Neural cell (in vitro differentiated cells): Measurements from ENCODE around the gene APBA2.

Experiments used
- CTCF ChIP-seq: fragments of 450-650 bp; IDR thresholded peaks from 2 replicates; pipeline ENCODE4 v1.5.1; 2014; ENCODE audit warnings: antibody characterized with exemption, mild to moderate bottlenecking, moderate library complexity; ENCODE audit not compliant: poor library complexity, severe bottlenecking
- EZH2 ChIP-seq: fragments of 200-600, 300-800 bp; shearing (Covaris generic), sonication (generic); IDR thresholded peaks from 2 replicates; pipeline ENCODE4 v1.6.1; 2014; ENCODE audit warnings: antibody characterized with exemption, low read length, borderline replicate concordance, mild to moderate bottlenecking; ENCODE audit not compliant: insufficient read depth, poor library complexity, severe bottlenecking
- POLR2AphosphoS5 ChIP-seq: IDR thresholded peaks from 2 replicates; pipeline ENCODE4 v1.6.1; 2012
- RAD21 ChIP-seq: fragments of 450-650 bp; conservative IDR thresholded peaks from 2 replicates; pipeline ENCODE4 v1.6.1; 2014; ENCODE audit warnings: antibody characterized with exemption, mild to moderate bottlenecking, moderate library complexity
- REST ChIP-seq: IDR thresholded peaks from 2 replicates; pipeline ENCODE4 v1.6.1; 2012; ENCODE audit warnings: borderline replicate concordance
- TAF1 ChIP-seq: IDR thresholded peaks from 2 replicates; pipeline ENCODE4 v1.6.1; 2012; ENCODE audit warnings: low read depth

GRCh38 chr15:28977377-28978010, 91.7 kb downstream of the APBA2 start:
- TF ChIP-seq CTCF: no peak
- no peak for TF ChIP-seq POLR2AphosphoS5
- TF ChIP-seq TAF1: no peak
- TF ChIP-seq REST: no peak
- TF ChIP-seq RAD21: no peak
- TF ChIP-seq EZH2: no peak
